Common myeloid progenitor, CD34-positive (primary cell): ENCODE results near the gene OR1G1. TPM values are rescaled to one million over a fixed set of nuclear protein-coding genes. Genes with fewer than 3 reads are reported as not detected.
"Not testable (repeated sequence)": the region's sequence is repeated elsewhere in the genome, so short reads cannot be mapped to it uniquely, and the experiment has no call there.

Source experiments
- CTCF ChIA-PET: fragments of 350-600 bp; sonication (Branson Sonifier 250); formaldehyde crosslinking; loops from one replicate; lab custom pipeline; 2021; ENCODE audit warnings: antibody characterized with exemption; lab: Charles Lee
- POLR2A ChIA-PET: fragments of 350-600 bp; sonication (Branson Sonifier 250); formaldehyde crosslinking; loops from one replicate; lab custom pipeline; 2021; ENCODE audit warnings: antibody characterized with exemption; lab: Charles Lee
- DNase-seq, 3 donors: peaks; one replicate each; pipeline versions ENCODE4 v3.0.0 to v3.0.0-alpha.2; 2013
- H3K27ac ChIP-seq, 2 experiments: 1 replicate in 1 of 2; 2 replicates in 1 of 2; pipeline ENCODE4 v1.7.0; 2013; ENCODE audit warnings: inconsistent platforms in 2 of 2, low read length in 2 of 2, mild to moderate bottlenecking in 2 of 2, low read depth in 1 of 2, moderate library complexity in 1 of 2; ENCODE audit not compliant: severe bottlenecking in 2 of 2, insufficient read depth in 1 of 2, poor library complexity in 1 of 2
- H3K27me3 ChIP-seq, 5 experiments: replicated peaks in 2 of 5; 1 replicate in 3 of 5; 2 replicates in 2 of 5; pipeline versions ENCODE4 v1.6.1 to v1.7.0; 2013; ENCODE audit warnings: low read length in 4 of 5, mild to moderate bottlenecking in 2 of 5, moderate library complexity in 2 of 5, inconsistent platforms in 1 of 5; ENCODE audit not compliant: insufficient read depth in 5 of 5, control insufficient read depth in 4 of 5
- H3K36me3 ChIP-seq, 4 experiments: 1 replicate in 2 of 4; 2 replicates in 2 of 4; pipeline versions ENCODE4 v1.6.1 to v1.7.0; 2013; ENCODE audit warnings: low read length in 3 of 4, control low read depth in 1 of 4, mild to moderate bottlenecking in 1 of 4; ENCODE audit not compliant: control insufficient read depth in 4 of 4, insufficient read depth in 4 of 4
- H3K4me1 ChIP-seq, 4 experiments: 1 replicate in 3 of 4; 2 replicates in 1 of 4; pipeline versions ENCODE4 v1.6.1 to v1.7.1; 2013; ENCODE audit warnings: low read length in 3 of 4, mild to moderate bottlenecking in 3 of 4, control low read depth in 1 of 4, inconsistent platforms in 1 of 4, moderate library complexity in 1 of 4; ENCODE audit not compliant: control insufficient read depth in 4 of 4, insufficient read depth in 4 of 4; ENCODE audit errors: control extremely low read depth in 1 of 4
- H3K4me3 ChIP-seq, 7 experiments: 1 replicate in 4 of 7; 2 replicates in 3 of 7; pipeline versions ENCODE4 v1.5.1 to v1.7.0; 2013; ENCODE audit warnings: mild to moderate bottlenecking in 7 of 7, low read length in 6 of 7, moderate library complexity in 6 of 7, inconsistent platforms in 2 of 7, low read depth in 2 of 7, control low read depth in 1 of 7; ENCODE audit not compliant: insufficient read depth in 4 of 7, control insufficient read depth in 1 of 7; ENCODE audit errors: extremely low read depth in 1 of 7
- H3K9me3 ChIP-seq, 5 experiments: 1 replicate in 4 of 5; 2 replicates in 1 of 5; pipeline versions ENCODE4 v1.6.1 to v1.7.1; 2013; ENCODE audit warnings: low read length in 4 of 5, mild to moderate bottlenecking in 2 of 5, inconsistent platforms in 1 of 5, low read depth in 1 of 5, moderate library complexity in 1 of 5; ENCODE audit not compliant: control insufficient read depth in 4 of 5, insufficient read depth in 2 of 5; ENCODE audit errors: control extremely low read depth in 1 of 5
- WGBS: methylation state at CpG from one replicate; pipeline ENCODE4 v1.1.5; 2013; ENCODE audit not compliant: insufficient coverage; 5-methylcytosine and 5-hydroxymethylcytosine counted together
- polyA plus RNA-seq: library from polyadenylated mRNA; unstranded; fragments of 120-200 nt; gene quantifications from one replicate; pipeline ENCODE4 v1.2.1, GENCODE V29; 2013

OR1G1 gene
- polyA plus RNA-seq: 0.04 TPM

DNA sequence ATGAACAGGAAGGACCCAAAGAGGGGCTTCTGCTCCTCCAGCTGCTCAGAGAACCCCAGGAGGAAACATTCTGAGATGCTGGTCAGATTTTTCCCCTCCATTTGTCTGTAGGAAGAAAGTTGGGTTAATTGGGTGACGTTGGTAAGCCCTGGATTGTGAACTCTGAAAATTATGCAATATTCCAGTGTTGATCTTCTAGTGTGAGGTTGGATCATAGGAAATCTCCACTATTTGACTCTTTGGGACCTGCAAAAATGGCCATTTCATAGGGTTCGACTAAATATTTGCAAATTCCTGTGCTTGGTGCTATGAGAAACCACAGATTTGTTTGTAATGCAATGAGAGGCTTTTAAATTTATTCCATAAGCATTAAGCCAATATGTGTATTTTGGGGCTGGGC lies at the start of gene OR1G1:
OR1G1 (minus strand) TSS at position 101 of the 400 bp plus-strand sequence; CDS start at position 101, 0 bp downstream.
- WGBS: 100% methylated on average over 1 of the region's 2 CpGs
- CTCF ChIA-PET: no interaction called here
- H3K9me3 ChIP-seq: no peaks in the 10 kb centered on the region
- POLR2A ChIA-PET: no interaction called here
- H3K4me3 ChIP-seq: no peak within 1 kb of the TSS
- H3K27me3 ChIP-seq: peaks cover 0 to 5% (median 0%) of the 10 kb centered on the region in 5 experiments
- no peaks in the 10 kb centered on the region for H3K36me3 ChIP-seq
- H3K4me1 ChIP-seq: no peaks in the 10 kb centered on the region
- H3K27ac ChIP-seq: no peak within 1 kb of the TSS
- no peak for DNase-seq

DNA sequence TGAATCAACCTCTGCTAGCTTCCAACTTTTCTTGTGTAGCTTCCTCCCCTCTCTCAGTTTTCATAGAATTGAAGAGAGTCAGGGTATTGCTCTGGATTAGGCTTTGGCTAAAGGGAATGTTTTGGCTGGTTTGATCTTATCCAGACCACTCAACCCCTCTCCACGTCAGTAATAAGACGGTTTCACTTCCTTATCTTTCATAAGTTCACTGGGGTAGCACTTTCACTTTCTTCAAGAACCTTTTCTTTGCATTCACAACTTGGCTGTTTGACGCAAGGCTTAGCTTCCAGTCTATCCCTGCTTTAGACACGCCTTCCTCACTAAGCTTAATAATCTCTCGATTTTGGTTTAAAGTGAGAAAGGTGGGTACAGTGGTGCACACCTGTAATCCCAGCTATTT lies 40.2 kb upstream of the OR1G1 start:
- no peak overlapping the region for H3K27ac ChIP-seq
- peak; percentile 7 to 34 (median 23) for DNase-seq
- H3K4me3 ChIP-seq: no peak overlapping the region
- H3K36me3 ChIP-seq: no peaks in the 10 kb centered on the region
- ChIA-PET CTCF (no interaction called here), POLR2A (no interaction called here)
- WGBS: 100% methylated on average over 3 of the region's 5 CpGs
- H3K27me3 ChIP-seq: peaks cover 0 to 2% (median 0%) of the 10 kb centered on the region in 5 experiments
- no peaks in the 10 kb centered on the region for H3K4me1 ChIP-seq
- peaks cover 0 to 15% (median 4%) of the 10 kb centered on the region in 5 experiments for H3K9me3 ChIP-seq

GRCh38 chr17:3157218-3157617 lies 29.9 kb upstream of the OR1G1 start:
- WGBS: no CpG with 5 or more reads among the region's 1 CpG
- POLR2A ChIA-PET: no interaction called here
- Histone ChIP-seq H3K36me3 (no peaks in the 10 kb centered on the region), H3K27ac (no peak overlapping the region), H3K9me3 (no peaks in the 10 kb centered on the region), H3K27me3 (no peaks in the 10 kb centered on the region), H3K4me3 (no peak overlapping the region), H3K4me1 (no peaks in the 10 kb centered on the region)
- CTCF ChIA-PET: no interaction called here
- DNase-seq: peak in 1 of 3 donors; percentile 10

DNA sequence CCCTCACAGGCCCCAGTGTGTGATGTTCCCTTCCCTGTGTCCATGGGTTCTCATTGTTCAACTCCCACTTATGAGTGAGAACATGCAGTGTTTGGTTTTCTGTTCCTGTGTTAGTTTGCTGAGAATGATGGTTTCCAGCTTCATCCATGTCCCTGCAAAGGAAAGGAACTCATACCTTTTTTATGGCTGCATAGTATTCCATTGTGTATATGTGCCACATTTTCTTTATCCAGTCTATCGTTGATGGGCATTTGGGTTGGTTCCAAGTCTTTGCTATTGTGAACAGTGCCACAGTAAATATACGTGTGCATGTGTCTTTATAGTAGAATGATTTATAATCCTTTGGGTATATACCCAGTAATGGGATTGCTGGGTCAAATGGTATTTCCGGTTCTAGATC lies 10.1 kb upstream of the OR1G1 start:
- H3K4me3 ChIP-seq, POLR2A ChIA-PET, H3K36me3 ChIP-seq, DNase-seq, H3K27ac ChIP-seq, H3K27me3 ChIP-seq, H3K9me3 ChIP-seq, H3K4me1 ChIP-seq, CTCF ChIA-PET: not testable (repeated sequence)
- WGBS: no CpG with 5 or more reads among the region's 3 CpGs

DNA sequence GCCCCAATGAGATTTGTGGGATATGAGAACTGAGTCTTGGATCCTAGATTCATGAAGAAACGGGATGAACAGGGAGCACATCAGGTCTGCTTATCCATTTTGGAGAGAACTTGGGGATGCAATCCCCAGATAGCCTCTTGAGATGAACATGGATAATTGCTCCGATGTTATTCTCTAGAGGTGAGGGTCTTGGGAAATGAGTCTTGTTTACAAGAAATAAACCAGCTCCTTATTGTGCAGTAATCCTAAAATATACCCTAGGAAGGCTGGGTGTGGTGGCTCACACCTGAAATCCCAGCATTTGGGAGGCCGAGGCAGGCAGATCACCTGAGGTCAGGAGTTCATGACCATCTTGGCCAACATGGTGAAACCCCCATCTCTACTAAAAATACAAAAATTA lies 23.0 kb downstream of the OR1G1 start, which contains the start of gene OR1D2:
OR1D2 (minus strand) TSS at position 101 of the 400 bp plus-strand sequence. CDS start 11,426 bp downstream, outside the sequence.
- H3K4me3 ChIP-seq: no peak within 1 kb of the TSS

More for the DNA sequence above, 23.0 kb downstream of the OR1G1 start, which contains the start of gene OR1D2:
- ChIA-PET POLR2A (no interaction called here), CTCF (no interaction called here)
- Histone ChIP-seq H3K27ac (no peak within 1 kb of the TSS), H3K4me1 (no peaks in the 10 kb centered on the region), H3K36me3 (no peaks in the 10 kb centered on the region), H3K27me3 (peaks cover 0 to 4% (median 0%) of the 10 kb centered on the region in 5 experiments), H3K9me3 (peaks cover 0 to 22% (median 2%) of the 10 kb centered on the region in 5 experiments)
- 100% methylated on average over 1 of the region's 3 CpGs for WGBS
- no peak for DNase-seq
